A204.1 (cell line): ENCODE measurements around the gene KIF9.
A peak's percentile ranks its signal among the peaks of the same experiment; 100 is the strongest.
"Not testable (repeated sequence)": the region's sequence is repeated elsewhere in the genome, so short reads cannot be mapped to it uniquely, and the experiment has no call there.

Source experiments
- FAIRE-seq: peaks from 2 replicates; lab custom pipeline; 2012; peaks lifted over from hg19 to GRCh38; lab: Jason Lieb, UNC

The KIF9 gene

GRCh38 chr3:47250309-47251060, 32.1 kb downstream of the KIF9 start:
- FAIRE-seq, result no peak

- FAIRE-seq, result no peak
These were observed 35.2 kb downstream of the KIF9 start for GRCh38 chr3:47247131-47248064.

DNA sequence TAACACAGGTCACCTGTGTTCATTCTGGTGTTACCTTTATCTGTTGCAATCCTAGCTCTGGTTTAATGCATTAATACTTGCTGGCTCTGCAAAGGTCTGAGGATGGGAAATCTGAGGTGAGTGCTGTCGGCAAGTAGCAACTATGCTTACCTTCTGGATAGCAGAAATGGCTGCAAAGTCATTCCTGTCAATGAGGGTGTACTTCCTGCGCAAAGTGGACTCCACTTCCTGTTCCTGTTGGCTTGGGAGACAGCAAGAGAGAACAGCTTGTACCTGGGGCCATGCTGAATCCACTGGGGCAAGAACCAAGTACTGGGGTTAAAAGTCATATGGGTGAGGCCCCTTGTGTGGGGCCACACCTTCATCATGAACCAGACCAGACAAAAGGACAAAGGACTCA, 37.3 kb downstream of the KIF9 start:
- no peak for FAIRE-seq

DNA sequence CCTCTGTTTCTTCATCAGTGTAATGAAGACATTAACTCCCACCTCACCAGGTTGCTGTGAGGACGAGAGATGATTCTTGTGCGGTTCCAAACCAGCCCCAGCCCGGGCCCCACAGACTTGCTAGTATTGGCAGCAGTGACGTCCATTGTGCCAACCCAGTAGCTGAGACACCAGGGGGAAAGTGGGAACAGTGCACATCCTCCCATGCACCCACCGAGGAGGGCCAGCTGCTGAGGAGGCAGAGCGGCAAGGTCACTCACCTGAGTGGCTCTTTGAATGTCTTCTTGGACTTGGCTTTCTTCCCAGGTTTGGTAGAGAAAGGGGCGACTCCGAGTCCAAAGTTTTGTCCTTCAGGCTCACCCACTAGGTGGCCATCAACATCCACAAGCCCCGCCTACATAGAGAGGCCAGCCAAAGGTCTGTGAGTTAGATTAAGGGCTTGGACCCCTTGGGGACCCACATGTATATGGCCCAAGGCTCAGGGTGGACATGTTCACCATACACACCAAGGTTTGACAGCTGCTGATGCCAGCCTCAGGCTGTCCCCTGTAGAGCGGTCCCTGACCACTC, 38.0 kb downstream of the KIF9 start:
- no peak for FAIRE-seq

- no peak for FAIRE-seq
These were observed 39.0 kb downstream of the KIF9 start for GRCh38 chr3:47243419-47244147.

DNA sequence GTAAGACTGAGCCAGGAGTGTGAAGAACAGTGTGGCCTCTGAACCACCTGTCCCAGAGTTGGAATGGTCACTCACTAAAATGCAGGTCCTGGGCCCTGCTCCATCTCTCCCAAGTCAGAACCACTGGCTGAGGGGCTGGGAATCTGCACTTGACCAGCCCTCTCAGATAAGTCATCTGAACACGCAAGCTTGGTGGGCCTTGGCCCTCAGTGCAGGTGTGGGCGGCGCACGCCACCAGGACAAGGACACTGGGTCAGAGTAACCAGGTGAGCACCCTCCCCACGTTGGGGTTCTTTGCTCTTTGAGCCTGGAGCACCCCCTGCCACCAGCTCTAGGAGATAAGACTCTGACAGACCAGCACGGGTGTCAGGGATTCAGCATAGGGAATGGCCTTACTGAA, 42.7 kb downstream of the KIF9 start:
- no peak for FAIRE-seq

DNA sequence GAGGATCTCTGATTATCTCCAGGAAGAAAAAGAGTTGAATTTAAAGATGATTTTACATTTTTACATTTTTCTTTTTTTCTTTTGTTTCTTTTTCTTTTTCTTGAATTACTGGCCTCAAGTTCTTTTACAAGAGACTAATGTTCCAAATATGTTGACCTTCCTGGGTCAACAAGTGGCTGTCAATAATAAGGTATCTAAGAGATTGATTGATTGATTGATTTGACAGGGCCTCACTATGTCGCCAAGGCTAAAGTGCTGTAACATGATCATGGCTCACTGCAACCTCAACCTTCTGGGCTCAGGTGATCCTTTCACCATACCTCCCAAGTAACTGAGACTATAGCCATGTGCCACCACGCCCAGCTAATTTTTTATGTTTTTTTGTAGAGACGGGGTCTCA, 44.6 kb downstream of the KIF9 start:
- no peak for FAIRE-seq

DNA sequence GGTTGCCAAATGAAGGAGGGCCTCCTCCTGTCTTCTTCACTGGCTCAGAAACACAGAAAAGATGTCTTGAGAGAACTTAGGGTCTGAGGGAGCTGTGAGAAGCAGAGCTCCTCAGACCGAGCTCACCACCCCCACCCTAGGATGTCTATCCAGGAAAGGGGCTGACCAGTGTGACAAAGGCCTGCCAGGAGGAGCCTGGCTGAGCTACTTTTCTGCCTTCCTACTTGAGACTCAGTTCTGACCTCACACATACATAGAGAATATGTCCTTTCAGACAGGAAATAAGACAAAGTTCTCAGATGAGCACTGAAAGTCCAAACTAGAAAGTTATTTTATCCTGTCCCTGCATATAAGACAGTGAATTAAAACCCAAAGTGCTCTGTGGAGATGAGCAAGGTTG, 54.5 kb downstream of the KIF9 start:
- no peak for FAIRE-seq

DNA sequence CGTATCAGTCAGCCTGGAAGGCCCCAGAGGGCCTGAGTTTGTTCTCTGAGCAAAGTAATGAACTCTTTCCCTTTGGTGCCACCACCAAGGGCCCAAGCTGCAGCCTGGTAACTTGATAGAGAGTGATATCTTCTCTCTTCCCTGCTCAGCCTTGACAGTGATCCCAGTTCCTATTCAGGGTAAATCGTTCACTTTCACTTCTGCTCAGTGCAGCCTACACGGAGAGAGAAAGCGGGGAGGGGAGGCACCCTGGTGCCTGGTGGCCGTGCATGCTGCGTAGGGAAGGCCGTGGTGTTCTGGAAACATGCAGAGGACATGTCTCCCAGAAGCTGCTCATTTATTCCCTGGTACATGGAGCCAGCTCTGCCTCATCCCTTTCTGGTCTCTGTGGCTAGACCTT, 54.9 kb downstream of the KIF9 start:
- no peak for FAIRE-seq

DNA sequence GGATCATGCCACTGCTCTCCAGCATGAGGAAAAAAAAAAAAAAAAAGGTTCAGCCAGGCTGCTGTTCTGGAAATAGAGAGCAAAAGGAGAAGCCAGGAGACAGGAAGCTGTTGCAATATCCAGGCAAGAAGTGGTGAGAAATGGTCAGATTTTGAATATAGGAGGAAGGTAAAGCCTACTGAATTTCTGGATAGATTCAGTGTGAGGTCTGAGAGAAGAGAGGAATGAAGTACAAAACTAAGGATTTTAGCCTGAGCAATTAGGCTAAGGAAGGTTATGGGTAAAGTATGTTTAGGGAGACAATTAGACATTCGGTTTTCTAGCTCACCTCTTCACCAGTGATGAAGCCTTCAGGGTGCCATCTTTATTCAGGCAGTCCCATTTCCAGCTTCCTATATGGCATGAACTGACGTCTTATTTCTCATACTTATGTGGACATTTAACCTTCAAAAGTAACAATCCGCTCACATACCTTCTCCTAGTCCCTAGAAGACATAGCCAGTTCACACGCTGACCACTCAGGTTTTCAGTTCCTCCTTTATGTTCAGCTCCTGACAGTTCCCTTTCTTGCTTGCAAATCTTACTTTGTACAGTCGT, 57.2 kb downstream of the KIF9 start:
- FAIRE-seq, result no peak

DNA sequence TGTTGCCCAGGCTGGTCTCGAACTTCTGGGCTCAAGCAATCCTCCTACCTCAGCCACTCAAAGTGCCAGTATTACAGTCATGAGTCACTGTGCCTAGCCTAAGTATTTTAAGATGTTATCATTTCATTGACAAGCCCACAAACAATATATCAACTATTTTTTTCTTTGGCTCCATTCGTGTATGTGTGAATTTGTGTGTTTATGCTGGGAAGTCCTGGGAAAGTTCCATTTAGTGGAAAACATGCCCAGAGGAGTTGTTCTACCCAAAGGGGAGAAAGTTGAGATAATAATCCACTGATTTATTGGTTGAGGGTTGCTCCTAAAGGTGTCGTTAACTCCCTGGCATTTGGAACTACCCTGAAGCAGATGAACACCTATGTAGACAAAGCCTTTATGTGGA, 58.8 kb downstream of the KIF9 start:
- no peak for FAIRE-seq

DNA sequence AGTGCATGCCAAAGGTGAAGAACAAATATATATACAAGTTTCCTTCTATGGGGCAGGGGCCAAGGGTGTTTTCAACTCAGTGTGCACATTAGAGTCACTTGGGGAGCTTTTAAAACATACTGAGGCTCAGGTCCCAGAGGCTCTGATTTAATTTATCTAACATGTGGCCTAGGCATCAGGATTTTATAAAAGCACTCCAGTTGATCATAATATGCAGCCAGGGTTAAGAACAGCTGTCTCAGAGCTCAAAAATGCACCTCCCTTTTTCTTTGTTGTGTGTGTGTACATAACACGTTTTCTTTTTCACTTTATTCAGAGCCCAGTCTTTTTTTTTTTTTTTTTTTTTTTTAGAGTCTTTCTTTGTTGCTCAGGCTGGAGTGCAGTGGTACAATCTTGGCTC, 60.8 kb downstream of the KIF9 start:
- no peak for FAIRE-seq

DNA sequence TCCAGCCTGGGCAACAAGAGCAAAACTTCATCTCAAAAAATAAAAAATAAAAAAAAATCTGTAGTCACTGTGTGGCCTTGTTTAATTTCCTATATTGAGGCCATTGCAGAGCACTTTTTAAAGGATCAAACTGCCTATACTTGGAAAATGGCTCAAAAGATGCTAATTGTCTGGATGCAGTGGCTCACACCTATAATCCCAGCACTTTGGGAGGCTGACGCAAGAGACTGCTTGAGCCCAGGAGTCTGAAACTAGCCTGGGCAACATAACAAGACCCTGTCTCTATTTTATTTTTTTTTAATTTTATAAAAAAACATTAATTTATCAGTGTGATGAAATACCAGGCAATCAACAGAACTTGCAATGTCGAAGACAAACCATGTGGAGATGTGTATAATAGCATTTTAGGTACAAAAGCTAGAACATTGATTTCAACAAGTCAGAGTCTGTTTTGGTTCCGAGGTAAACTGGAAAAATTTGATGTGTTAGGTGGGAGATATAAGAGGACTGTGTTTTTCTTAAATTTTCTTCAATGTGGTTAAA, 71.7 kb downstream of the KIF9 start:
- FAIRE-seq, result peak; percentile 47

DNA sequence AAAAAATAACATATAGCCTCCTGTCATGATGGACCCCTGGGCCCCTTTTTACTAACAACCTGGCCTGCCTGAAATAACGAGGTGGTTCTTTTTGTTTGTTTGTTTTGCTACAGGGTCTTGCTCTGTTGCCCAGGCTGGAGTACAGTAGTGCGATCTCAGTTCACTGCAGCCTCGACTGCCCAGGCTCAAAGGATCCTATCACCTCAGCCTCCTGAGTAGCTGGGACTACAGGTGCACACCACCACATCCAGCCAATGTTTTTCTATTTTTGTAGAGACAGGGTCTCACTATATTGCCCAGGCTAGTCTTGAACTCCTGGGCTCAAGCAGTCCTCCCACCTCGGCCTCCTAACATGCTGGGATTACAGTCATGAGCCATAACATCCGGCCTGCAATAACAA, 76.6 kb downstream of the KIF9 start:
- FAIRE-seq, result not testable (repeated sequence)

- peak; percentile 73 for FAIRE-seq
These were observed 77.7 kb downstream of the KIF9 start for GRCh38 chr3:47204875-47205274.

DNA sequence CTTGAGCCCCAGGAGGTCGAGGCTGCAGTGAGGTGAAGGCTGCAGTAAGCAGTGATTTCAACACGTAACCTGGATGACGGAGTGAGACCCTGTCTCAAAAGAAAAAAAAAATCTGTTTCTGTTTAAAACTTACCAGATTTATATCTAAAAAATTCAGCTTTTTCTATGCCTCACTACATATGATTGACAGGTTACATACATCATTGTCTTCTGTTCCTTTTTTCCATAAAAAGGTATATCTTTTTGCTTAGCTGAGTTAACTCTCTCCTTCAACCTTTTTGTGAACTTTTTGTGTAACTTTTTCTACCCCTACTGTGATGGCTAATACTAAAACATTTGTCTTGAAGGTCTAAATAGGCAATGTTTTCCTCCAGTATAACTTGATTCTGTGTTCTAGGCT, 80.1 kb downstream of the KIF9 start:
- FAIRE-seq, result no peak

DNA sequence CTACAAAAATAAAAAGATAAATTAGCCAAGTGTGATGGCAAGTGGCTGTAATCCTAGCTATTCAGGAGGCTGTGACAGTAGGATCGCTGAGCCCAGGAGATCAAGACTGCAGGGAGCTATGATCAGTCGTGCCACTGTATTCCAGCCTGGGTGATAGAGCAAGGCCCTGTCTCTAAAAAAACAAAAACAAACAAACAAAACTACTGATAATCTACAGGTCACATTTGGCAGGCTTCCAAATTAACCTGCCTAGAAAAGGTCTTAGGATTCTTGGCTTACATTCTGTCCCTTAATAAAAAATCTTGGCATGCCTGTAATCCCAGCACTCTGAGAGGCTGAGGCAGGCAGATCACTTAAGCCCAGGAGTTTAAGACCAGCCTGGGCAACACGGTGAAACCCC, 85.3 kb downstream of the KIF9 start:
- no peak for FAIRE-seq

DNA sequence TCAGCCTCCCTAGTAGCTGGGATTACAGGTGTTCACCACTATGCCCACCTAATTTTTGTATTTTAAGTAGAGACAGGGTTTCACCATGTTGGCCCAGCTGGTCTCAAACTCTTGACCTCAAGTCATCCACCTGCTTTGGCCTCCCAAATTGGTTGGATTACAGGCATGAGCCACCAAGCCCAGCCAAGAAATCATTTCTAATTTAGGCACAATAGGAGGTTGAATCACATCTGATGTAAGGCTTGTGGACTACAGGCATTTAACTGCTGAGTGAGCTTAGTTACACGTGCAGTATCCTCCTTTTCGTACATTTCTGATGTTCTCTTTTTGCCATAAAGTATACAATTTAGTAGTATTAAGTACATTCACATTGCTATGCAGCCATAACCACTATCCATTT, 87.6 kb downstream of the KIF9 start:
- FAIRE-seq, result no peak

GRCh38 chr3:47193871-47194859, 88.4 kb downstream of the KIF9 start:
- FAIRE-seq, result no peak

DNA sequence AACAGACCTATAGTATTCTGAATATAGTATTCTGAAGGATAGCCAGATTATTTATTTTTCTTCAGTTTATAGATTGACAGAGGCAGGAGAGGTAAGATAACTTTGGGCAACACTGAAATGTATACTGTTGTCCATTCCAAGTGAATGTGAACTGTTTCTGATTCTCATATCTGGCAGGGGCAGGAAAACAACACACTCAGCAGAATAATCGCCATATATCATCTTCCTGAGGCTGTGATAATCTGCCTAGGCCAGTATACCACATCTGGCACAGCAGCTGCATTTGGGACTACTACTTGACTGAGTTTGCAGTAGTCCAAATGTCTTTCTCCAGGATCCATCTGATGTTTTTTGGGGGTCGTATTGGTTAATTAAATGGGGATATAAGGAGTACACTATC, 96.3 kb downstream of the KIF9 start:
- FAIRE-seq, result no peak

DNA sequence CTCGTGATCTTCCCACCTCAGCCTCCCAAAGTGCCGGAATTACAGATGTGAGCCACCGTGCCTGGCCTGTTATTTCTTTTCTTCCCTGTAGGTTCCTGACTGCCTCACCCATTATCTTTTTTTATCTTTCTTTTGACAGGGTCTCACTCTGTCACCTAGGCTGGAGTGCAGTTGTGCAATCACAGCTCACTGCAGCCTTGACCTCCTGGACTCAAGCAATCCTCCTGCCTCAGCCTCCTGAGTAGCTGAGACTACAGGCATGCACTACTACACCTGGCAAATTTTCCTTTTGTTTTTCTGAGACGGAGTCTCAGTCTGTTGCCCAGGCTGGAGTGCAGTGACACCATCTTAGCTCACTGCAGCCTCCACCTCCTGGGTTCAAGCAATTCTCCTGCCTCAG, 100.9 kb downstream of the KIF9 start:
- FAIRE-seq, result not testable (repeated sequence)
